Naive thymus-derived CD4-positive, alpha-beta T cell (primary cell): Measurements from ENCODE around the gene MRPL58. TPM values are rescaled to one million over a fixed set of nuclear protein-coding genes. Genes with fewer than 3 reads are reported as not detected.
A peak's percentile ranks its signal among the peaks of the same experiment; 100 is the strongest.
"Not testable (repeated sequence)": the region's sequence is repeated elsewhere in the genome, so short reads cannot be mapped to it uniquely, and the experiment has no call there.

Experiments
- ATAC-seq: fragments of 150-1000 bp; cut with Tn5 transposase; 2 replicates; pipeline ENCODE4 v1.10.0; 2021; ENCODE audit warnings: mild to moderate bottlenecking, moderate library complexity
- CTCF ChIA-PET: fragments of 350-600 bp; sonication (Branson Sonifier 250); formaldehyde crosslinking; loops from one replicate; lab custom pipeline; 2021; ENCODE audit warnings: antibody characterized with exemption; lab: Charles Lee
- POLR2A ChIA-PET: fragments of 350-600 bp; sonication (Branson Sonifier 250); formaldehyde crosslinking; loops from one replicate; lab custom pipeline; 2021; ENCODE audit warnings: antibody characterized with exemption, inconsistent platforms; lab: Charles Lee
- DNase-seq, 9 donors: peaks; one replicate each; pipeline versions ENCODE4 v3.0.0 to v3.0.0-alpha.2; 2020 to 2022; ENCODE audit warnings: mixed read lengths in 1 of 9
- H3K27ac ChIP-seq: one replicate; pipeline ENCODE4 v1.7.0; 2013; ENCODE audit warnings: mild to moderate bottlenecking, low read depth, low read length, moderate library complexity
- H3K27me3 ChIP-seq, 2 donors: one replicate each; pipeline ENCODE4 v1.7.0; 2013; ENCODE audit warnings: low read length in 2 of 2, mild to moderate bottlenecking in 2 of 2, moderate library complexity in 2 of 2; ENCODE audit not compliant: control insufficient read depth in 2 of 2, insufficient read depth in 2 of 2
- H3K36me3 ChIP-seq, 3 experiments: 1 replicate in 2 of 3; 2 replicates in 1 of 3; pipeline ENCODE4 v1.7.0; 2013; ENCODE audit warnings: low read length in 3 of 3, mild to moderate bottlenecking in 3 of 3, moderate library complexity in 1 of 3; ENCODE audit not compliant: insufficient read depth in 3 of 3, control insufficient read depth in 2 of 3
- H3K4me1 ChIP-seq, 2 donors: one replicate each; pipeline ENCODE4 v1.7.0; 2013; ENCODE audit warnings: low read length in 2 of 2, mild to moderate bottlenecking in 2 of 2, moderate library complexity in 1 of 2; ENCODE audit not compliant: control insufficient read depth in 2 of 2, insufficient read depth in 2 of 2
- H3K4me3 ChIP-seq: 2 replicates; pipeline ENCODE4 v1.7.0; 2013; ENCODE audit warnings: mild to moderate bottlenecking, low read length
- H3K9me3 ChIP-seq, 3 experiments: 1 replicate in 2 of 3; 2 replicates in 1 of 3; pipeline ENCODE4 v1.7.0; 2013; ENCODE audit warnings: low read length in 3 of 3; ENCODE audit not compliant: control insufficient read depth in 2 of 3
- H3K27ac Mint-ChIP-seq, 9 donors: one replicate each; pipeline ENCODE4 v1.8.0; 2020 to 2022; ENCODE audit warnings: mixed read lengths in 9 of 9, mild to moderate bottlenecking in 8 of 9, moderate library complexity in 5 of 9, inconsistent platforms in 2 of 9
- H3K27me3 Mint-ChIP-seq, 5 donors: one replicate each; pipeline ENCODE4 v1.8.0; 2021 to 2022; ENCODE audit warnings: mixed read lengths in 5 of 5, mild to moderate bottlenecking in 1 of 5
- H3K36me3 Mint-ChIP-seq, 5 donors: one replicate each; pipeline ENCODE4 v1.8.0; 2020 to 2022; ENCODE audit warnings: mixed read lengths in 5 of 5, mild to moderate bottlenecking in 3 of 5, inconsistent platforms in 1 of 5
- H3K4me1 Mint-ChIP-seq, 7 donors: one replicate each; pipeline ENCODE4 v1.8.0; 2020 to 2022; ENCODE audit warnings: mixed read lengths in 7 of 7, mild to moderate bottlenecking in 3 of 7, inconsistent platforms in 1 of 7
- H3K4me3 Mint-ChIP-seq, 10 donors: one replicate each; pipeline ENCODE4 v1.8.0; 2020 to 2022; ENCODE audit warnings: mild to moderate bottlenecking in 10 of 10, mixed read lengths in 10 of 10, moderate library complexity in 6 of 10, inconsistent platforms in 2 of 10
- H3K9me3 Mint-ChIP-seq, 11 donors: one replicate each; pipeline ENCODE4 v1.8.0; 2020 to 2022; ENCODE audit warnings: mixed read lengths in 11 of 11, mild to moderate bottlenecking in 4 of 11, inconsistent platforms in 1 of 11, moderate library complexity in 1 of 11
- intact Hi-C, 2 donors: fragments of 100-400 bp; cut with micrococcal nuclease; formaldehyde crosslinking; loops; one replicate each; pipeline ENCODE4 v1.15.1; 2023
- polyA plus RNA-seq, 2 donors: library from polyadenylated mRNA; unstranded; fragments of 300-500 nt; fragmentation: Illumina TruSeq; gene quantifications; one replicate each; pipeline ENCODE4 v1.2.3, GENCODE V29; 2021
- total RNA-seq, 6 experiments: library from RNA in 5 of 6; stranded (reverse) in 5 of 6; gene quantifications; 1 replicate in 5 of 6; 2 replicates in 1 of 6; pipeline ENCODE4 v1.2.3 and lab custom pipeline; 2021 to 2026

Gene MRPL58
- total and polyA plus RNA-seq, 7 experiments from 2014 or later = 11.7 to 71.4 (median 25.1) TPM

DNA sequence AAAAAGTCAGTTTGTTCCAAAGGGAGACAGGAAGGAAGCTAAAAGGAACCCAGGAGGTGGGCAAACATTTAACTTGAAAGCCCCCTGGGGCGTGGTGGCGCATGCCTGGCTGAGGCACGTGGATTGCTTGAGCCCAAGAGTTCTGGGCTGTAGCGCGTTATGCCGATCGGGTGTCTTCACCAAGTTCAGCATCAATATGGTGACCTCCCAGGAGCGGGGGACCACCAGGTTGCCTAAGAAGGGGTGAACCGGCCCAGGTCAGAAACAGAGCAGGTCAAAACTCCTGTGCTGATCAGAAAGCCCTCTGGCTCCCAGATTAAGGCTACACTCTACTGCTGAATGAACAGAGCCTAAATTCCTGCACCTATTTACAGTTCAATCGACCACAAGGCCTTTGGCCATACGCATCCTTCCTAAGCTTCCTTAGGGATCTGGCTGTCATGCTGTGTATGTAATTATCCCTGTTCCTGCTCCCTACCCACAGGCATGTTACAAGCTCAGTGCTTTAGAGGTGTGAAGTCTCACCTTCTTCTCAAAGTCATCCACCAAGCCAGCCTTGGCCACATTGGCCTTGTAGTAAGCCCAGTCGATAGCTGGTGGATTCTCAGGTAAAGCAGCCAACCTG lies 29.3 kb downstream of the MRPL58 start:
- Mint-ChIP-seq H3K4me3 (no peak overlapping the region), H3K27me3 (no peaks in the 10 kb centered on the region), H3K9me3 (no peaks in the 10 kb centered on the region), H3K27ac (peak overlapping the region in 4 of 9 donors; percentile 38 to 58 (median 52)), H3K4me1 (peaks cover 24 to 50% (median 37%) of the 10 kb centered on the region in 7 donors), H3K36me3 (peaks cover 5 to 34% (median 19%) of the 10 kb centered on the region in 5 donors)
- H3K9me3 ChIP-seq = no peaks in the 10 kb centered on the region
- ATAC-seq = no peak
- no peak overlapping the region for H3K4me3 ChIP-seq
- ChIA-PET CTCF (interaction anchor here (0.7 to 1.5 kb wide), 3 partner anchors 18 to 93 kb away, joined by 3 to 5 read pairs (median 4); no protein-coding TSS in a partner anchor), POLR2A (interaction anchor here (0.7 to 1.5 kb wide), 4 partner anchors 17 to 46 kb away, joined by 3 to 4 read pairs (median 3); partner anchors contain the start of gene SLC16A5)
- no peak overlapping the region for H3K27ac ChIP-seq
- H3K27me3 ChIP-seq = no peaks in the 10 kb centered on the region
- H3K4me1 ChIP-seq = peaks cover 3 to 14% of the 10 kb centered on the region in 2 donors
- no peak for DNase-seq
- intact Hi-C loops = no loop called here
- peaks cover 6 to 47% (median 7%) of the 10 kb centered on the region in 3 experiments for H3K36me3 ChIP-seq

DNA sequence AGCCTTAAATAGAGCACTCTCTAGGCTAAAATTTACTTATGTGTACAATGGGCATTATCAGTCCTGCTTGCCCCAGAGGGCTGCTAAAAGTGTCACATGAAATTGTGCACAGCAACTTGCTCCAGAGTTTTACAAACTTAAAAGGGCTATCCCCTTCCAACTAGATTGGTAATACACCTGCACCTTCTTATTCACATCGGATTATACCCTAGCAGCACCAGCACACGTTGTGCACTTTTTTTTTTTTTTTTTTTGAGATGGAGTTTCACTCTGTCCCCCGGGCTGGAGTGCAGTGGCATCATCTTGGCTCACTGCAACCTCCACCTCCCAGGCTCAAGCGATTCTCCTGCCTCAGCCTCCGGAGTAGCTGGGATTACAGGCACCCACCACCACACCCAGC lies 31.3 kb downstream of the MRPL58 start:
- H3K27ac ChIP-seq, H3K9me3 Mint-ChIP-seq, H3K4me3 Mint-ChIP-seq, ATAC-seq, H3K4me3 ChIP-seq, H3K9me3 ChIP-seq, DNase-seq, H3K27me3 ChIP-seq, intact Hi-C loops, H3K27me3 Mint-ChIP-seq: not testable (repeated sequence)
- Histone ChIP-seq H3K4me1 (peaks cover 13 to 16% of the 10 kb centered on the region in 2 donors), H3K36me3 (peaks cover 6 to 40% (median 7%) of the 10 kb centered on the region in 3 experiments)
- H3K27ac Mint-ChIP-seq = peak overlapping the region in 2 of 9 donors; percentile 22 to 41
- H3K4me1 Mint-ChIP-seq = peaks cover 29 to 53% (median 40%) of the 10 kb centered on the region in 7 donors
- ChIA-PET CTCF (interaction anchor here (0.7 to 1.0 kb wide), 2 partner anchors 20 to 32 kb away, joined by 3 to 4 read pairs; no protein-coding TSS in a partner anchor), POLR2A (interaction anchor here (0.7 to 1.4 kb wide), 3 partner anchors 9 to 146 kb away, joined by 3 to 5 read pairs (median 4); no protein-coding TSS in a partner anchor)
- H3K36me3 Mint-ChIP-seq = peaks cover 5 to 28% (median 17%) of the 10 kb centered on the region in 5 donors

DNA sequence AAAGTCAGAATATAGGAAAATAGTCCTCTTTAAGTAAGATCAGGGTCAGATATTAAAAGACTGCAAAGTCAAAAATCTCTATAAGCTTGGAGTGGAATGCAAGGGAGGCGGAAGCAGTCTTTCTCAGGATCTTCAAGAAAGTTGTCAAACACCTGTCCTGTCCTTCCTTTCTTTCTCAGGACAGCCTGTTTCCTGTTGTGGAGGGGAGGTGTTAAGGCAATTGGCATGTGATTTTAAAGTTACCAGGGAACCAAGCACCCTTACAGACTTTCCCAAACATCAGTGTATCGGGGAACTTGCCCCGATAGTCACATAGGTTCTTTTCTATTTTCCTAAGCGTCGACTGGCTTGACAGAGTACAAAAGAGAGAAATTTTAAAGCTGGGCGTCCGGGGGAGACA lies 32.2 kb downstream of the MRPL58 start:
- H3K36me3 Mint-ChIP-seq = peaks cover 4 to 21% (median 12%) of the 10 kb centered on the region in 5 donors
- POLR2A ChIA-PET = interaction anchor here (0.6 to 1.2 kb wide), 3 partner anchors 32 to 622 kb away, joined by 3 to 7 read pairs (median 3); partner anchors contain the start of gene MRPL58
- H3K27ac Mint-ChIP-seq = peak overlapping the region in 2 of 9 donors; percentile 67 to 98
- DNase-seq = no peak
- Histone ChIP-seq H3K4me3 (no peak overlapping the region), H3K27me3 (no peaks in the 10 kb centered on the region), H3K36me3 (peaks cover under 1 to 31% (median 2%) of the 10 kb centered on the region in 3 experiments), H3K9me3 (no peaks in the 10 kb centered on the region), H3K27ac (no peak overlapping the region), H3K4me1 (peaks cover 13 to 16% of the 10 kb centered on the region in 2 donors)
- intact Hi-C loops = loop anchor here (5.0 kb wide), 3 partner anchors 43 to 138 kb away; partner anchors contain the start of genes ARMC7 (in 1 of the 2), SLC16A5 (in 1 of the 2) and SUMO2 (in 1 of the 2)
- no peaks in the 10 kb centered on the region for H3K9me3 Mint-ChIP-seq
- peak overlapping the region; percentile 29 to 70 (median 48) for H3K4me3 Mint-ChIP-seq
- CTCF ChIA-PET = no interaction called here
- no peaks in the 10 kb centered on the region for H3K27me3 Mint-ChIP-seq
- no peak for ATAC-seq
- H3K4me1 Mint-ChIP-seq = peaks cover 30 to 60% (median 49%) of the 10 kb centered on the region in 7 donors

DNA sequence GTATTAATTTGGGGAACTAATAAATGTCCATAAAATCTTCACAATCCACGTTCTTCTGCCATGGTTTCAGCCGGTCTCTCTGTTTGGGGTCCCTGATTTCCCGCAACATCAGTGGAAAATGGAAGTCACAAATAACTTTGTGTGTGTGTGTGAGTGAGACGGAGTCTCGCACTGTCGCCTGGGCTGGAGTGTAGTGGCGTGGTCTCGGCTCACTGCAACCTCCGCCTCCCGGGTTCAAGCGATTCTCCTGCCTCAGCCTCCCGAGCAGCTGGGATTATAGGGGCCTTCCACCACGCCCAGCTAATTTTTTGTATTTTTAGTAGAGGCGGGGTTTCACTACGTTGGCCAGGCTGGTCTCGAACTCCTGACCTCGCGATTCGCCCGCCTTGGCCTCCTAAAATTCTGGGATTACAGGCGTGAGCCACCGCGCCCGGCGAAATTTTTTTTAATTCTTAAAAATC lies 33.5 kb downstream of the MRPL58 start:
- Histone ChIP-seq H3K4me1 (peaks cover 13 to 16% of the 10 kb centered on the region in 2 donors), H3K27ac (peak overlapping the region; percentile 93), H3K4me3 (peak overlapping the region; percentile 77), H3K36me3 (peaks cover 0 to 18% (median 0%) of the 10 kb centered on the region in 3 experiments)
- DNase-seq, ATAC-seq, H3K9me3 Mint-ChIP-seq, H3K27me3 ChIP-seq, H3K27me3 Mint-ChIP-seq, H3K9me3 ChIP-seq: not testable (repeated sequence)
- Mint-ChIP-seq H3K36me3 (peaks cover 0 to 13% (median 8%) of the 10 kb centered on the region in 5 donors), H3K4me3 (peak overlapping the region; percentile 95 to 99 (median 97)), H3K4me1 (peaks cover 30 to 59% (median 46%) of the 10 kb centered on the region in 7 donors), H3K27ac (peak overlapping the region; percentile 92 to 98 (median 96))
- POLR2A ChIA-PET = interaction anchor here (0.8 to 4.9 kb wide), 7 partner anchors 8 to 137 kb away, joined by 4 to 58 read pairs (median 7); partner anchors contain the start of genes MRPL58 and SUMO2
- intact Hi-C loops = loop anchor here (1.0 to 5.0 kb wide), 6 partner anchors 12 to 136 kb away; partner anchors contain the start of genes ARMC7 (in 1 of the 2), MRPL58 (in 1 of the 2), SLC16A5 (in 1 of the 2) and SUMO2 (in 1 of the 2)
- CTCF ChIA-PET = interaction anchor here (1.5 kb wide), 1 partner anchor 14 kb away, joined by 6 read pairs; no protein-coding TSS in a partner anchor

DNA sequence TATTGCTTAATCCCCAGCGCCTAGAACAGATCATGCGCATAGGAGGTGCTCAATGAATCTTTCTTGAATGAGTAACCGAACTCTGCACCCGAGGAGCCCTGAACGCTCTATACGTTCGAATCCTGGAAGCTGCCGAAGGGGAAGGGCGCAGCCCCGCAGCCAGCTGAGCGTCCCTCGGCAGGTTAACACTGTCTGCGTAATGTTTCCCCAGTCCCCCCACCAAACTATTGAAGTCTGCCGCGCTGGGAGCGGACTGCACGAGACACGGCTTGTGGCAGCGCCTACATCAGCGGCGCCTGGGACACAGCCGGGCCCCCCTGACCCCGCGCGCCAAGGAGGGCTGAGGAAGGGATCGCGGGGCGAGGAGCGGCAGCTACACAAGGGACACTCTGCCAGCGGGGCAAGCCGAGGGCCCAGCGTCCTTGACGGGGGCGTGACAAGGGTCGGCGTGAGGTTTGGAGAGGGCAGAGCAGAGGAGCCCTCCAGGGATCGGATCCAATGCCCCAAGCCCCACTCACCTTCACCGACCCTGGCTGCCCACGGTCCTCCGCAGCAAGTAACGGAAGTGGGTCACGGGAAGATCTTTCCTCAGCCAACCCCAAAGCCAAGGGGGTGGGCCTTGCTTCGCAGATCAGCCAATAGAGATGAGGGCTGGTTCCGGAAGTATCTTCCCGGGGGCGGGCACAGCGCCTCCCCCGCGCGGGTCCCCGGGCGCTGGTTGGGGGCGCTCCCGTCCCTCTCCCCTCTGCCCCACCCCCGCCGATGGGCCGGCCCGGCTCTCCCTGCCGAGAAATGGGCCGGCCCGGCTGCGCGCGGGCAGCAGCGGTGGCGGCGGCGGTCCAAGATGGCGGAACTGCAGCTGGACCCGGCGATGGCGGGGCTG lies 34.2 kb downstream of the MRPL58 start, which contains the start of the genes ATP5PD and KCTD2:
TSS of gene ATP5PD (minus strand) at position 563 of the 883 bp plus-strand sequence. CDS start 4,319 bp downstream, outside the sequence.
TSS of gene KCTD2 (plus strand) at position 819 of the 883 bp plus-strand sequence. CDS start at position 845, 26 bp downstream.
- Mint-ChIP-seq H3K4me3 (peak within 1 kb of the TSS; percentile 95 to 99 (median 98)), H3K27me3 (no peaks in the 10 kb centered on the region), H3K4me1 (peaks cover 30 to 61% (median 48%) of the 10 kb centered on the region in 7 donors), H3K9me3 (no peaks in the 10 kb centered on the region), H3K36me3 (peaks cover 0 to 10% (median 6%) of the 10 kb centered on the region in 5 donors), H3K27ac (peak within 1 kb of the TSS; percentile 92 to 99 (median 96))
- intact Hi-C loops = loop anchor here (1.0 to 5.0 kb wide), 8 partner anchors 10 to 136 kb away; partner anchors contain the start of genes MRPL58 (in 2 of the 2), ARMC7 (in 1 of the 2), SLC16A5 (in 1 of the 2) and SUMO2 (in 1 of the 2)
- Histone ChIP-seq H3K27ac (peak within 1 kb of the TSS; percentile 93), H3K36me3 (peaks cover 0 to 13% (median 0%) of the 10 kb centered on the region in 3 experiments), H3K9me3 (no peaks in the 10 kb centered on the region), H3K4me1 (peaks cover 13 to 16% of the 10 kb centered on the region in 2 donors), H3K27me3 (no peaks in the 10 kb centered on the region), H3K4me3 (peak within 1 kb of the TSS; percentile 77)
- ChIA-PET CTCF (interaction anchor here (0.8 to 1.5 kb wide), 2 partner anchors 12 to 14 kb away, joined by 3 to 6 read pairs; no protein-coding TSS in a partner anchor), POLR2A (interaction anchor here (0.6 to 4.9 kb wide), 13 partner anchors 8 to 1689 kb away, joined by 3 to 58 read pairs (median 7); partner anchors contain the start of genes MRPL58, SLC16A5 and SUMO2)
- DNase-seq (peak; percentile 82 to 93 (median 91)), ATAC-seq (peak; percentile 98)
